ENCODE data around the gene LSAMP. TPM values are rescaled to one million over a fixed set of nuclear protein-coding genes. Genes with fewer than 3 reads are reported as not detected.

The LSAMP gene
- polyA plus RNA-seq, 3 donors = not detected

DNA sequence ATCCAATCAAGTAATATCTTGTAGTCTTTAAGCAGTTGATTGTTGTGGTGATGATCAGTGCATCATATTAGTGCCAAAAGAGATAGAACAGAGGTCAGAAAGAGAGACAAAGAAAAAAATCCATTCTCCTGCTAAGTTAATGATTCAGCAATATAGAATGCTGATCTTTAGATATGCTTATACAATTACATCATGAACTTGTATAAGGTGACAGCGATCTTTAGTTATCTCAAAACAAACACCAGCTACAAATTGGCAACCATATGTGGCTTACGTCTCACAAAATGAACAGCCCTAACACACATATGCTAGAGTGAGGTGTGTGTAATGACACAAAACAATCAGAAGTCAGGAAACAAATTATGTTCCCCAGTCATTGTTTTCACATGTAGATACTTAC lies 12.5 kb downstream of the LSAMP start:
- H3K9ac ChIP-seq (ENCODE audit: insufficient read depth, low read length, poor library complexity, severe bottlenecking) = no peak overlapping the region
- no peak overlapping the region for H3K4me3 Mint-ChIP-seq
- H3K9me3 Mint-ChIP-seq = peaks cover 0 to 3% (median 2%) of the 10 kb centered on the region in 7 donors
- intact Hi-C loops (cut with micrococcal nuclease) = no loop called here
- no peaks in the 10 kb centered on the region for H3K36me3 ChIP-seq (replicated peaks in 1 of 2; ENCODE audit: control insufficient read depth in 1 of 2, insufficient read depth in 2 of 2, low read length in 2 of 2)
- H3K36me3 Mint-ChIP-seq = no peaks in the 10 kb centered on the region
- no peaks in the 10 kb centered on the region for H3K4me1 ChIP-seq (ENCODE audit: control insufficient read depth in 1 of 2, insufficient read depth in 2 of 2, low read length in 2 of 2)
- no peaks in the 10 kb centered on the region for H3K79me2 ChIP-seq (ENCODE audit: insufficient read depth, low read length)
- no peak overlapping the region for H2AFZ ChIP-seq (ENCODE audit: insufficient read depth, low read depth, low read length, poor library complexity, severe bottlenecking)
- no peak overlapping the region for H3K4me2 ChIP-seq (replicated peaks; ENCODE audit: extremely low read depth, low read length, poor library complexity, severe bottlenecking)
- H3K27me3 Mint-ChIP-seq (ENCODE audit: low read depth in 3 of 3) = no peaks in the 10 kb centered on the region
- no CpG with 5 or more reads among the region's 2 CpGs for WGBS (ENCODE audit: insufficient coverage)
- H3K27me3 ChIP-seq (ENCODE audit: control insufficient read depth in 2 of 2, insufficient read depth in 2 of 2, low read length in 2 of 2) = no peaks in the 10 kb centered on the region
- no peaks in the 10 kb centered on the region for H3K4me1 Mint-ChIP-seq
- H3K4me3 ChIP-seq (replicated peaks in 1 of 3; ENCODE audit: low read depth in 2 of 3, low read length in 3 of 3) = no peak overlapping the region
- no peak overlapping the region for H3K27ac ChIP-seq (ENCODE audit: low read depth in 1 of 2, low read length in 2 of 2)
- no peak overlapping the region for H3K27ac Mint-ChIP-seq
- H3K9me3 ChIP-seq (replicated peaks in 1 of 2; ENCODE audit: control insufficient read depth in 1 of 2, insufficient read depth in 1 of 2, low read length in 2 of 2) = peaks cover 0 to 3% of the 10 kb centered on the region in 2 donors
- H4K20me1 ChIP-seq (ENCODE audit: insufficient read depth, low read length) = no peaks in the 10 kb centered on the region
- TF ChIP-seq, protein P1, sequence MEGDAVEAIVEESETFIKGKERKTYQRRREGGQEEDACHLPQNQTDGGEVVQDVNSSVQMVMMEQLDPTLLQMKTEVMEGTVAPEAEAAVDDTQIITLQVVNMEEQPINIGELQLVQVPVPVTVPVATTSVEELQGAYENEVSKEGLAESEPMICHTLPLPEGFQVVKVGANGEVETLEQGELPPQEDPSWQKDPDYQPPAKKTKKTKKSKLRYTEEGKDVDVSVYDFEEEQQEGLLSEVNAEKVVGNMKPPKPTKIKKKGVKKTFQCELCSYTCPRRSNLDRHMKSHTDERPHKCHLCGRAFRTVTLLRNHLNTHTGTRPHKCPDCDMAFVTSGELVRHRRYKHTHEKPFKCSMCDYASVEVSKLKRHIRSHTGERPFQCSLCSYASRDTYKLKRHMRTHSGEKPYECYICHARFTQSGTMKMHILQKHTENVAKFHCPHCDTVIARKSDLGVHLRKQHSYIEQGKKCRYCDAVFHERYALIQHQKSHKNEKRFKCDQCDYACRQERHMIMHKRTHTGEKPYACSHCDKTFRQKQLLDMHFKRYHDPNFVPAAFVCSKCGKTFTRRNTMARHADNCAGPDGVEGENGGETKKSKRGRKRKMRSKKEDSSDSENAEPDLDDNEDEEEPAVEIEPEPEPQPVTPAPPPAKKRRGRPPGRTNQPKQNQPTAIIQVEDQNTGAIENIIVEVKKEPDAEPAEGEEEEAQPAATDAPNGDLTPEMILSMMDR (IDR thresholded peaks at IDR 0.05) = no peak
- no peak for DNase-seq

- H3K4me1 Mint-ChIP-seq = no peaks in the 10 kb centered on the region
- H3K27me3 Mint-ChIP-seq (ENCODE audit: low read depth in 3 of 3) = no peaks in the 10 kb centered on the region
- H3K4me2 ChIP-seq (replicated peaks; ENCODE audit: extremely low read depth, low read length, poor library complexity, severe bottlenecking) = no peak overlapping the region
- no peaks in the 10 kb centered on the region for H3K4me1 ChIP-seq (ENCODE audit: control insufficient read depth in 1 of 2, insufficient read depth in 2 of 2, low read length in 2 of 2)
- no peaks in the 10 kb centered on the region for H3K36me3 Mint-ChIP-seq
- no peaks in the 10 kb centered on the region for H4K20me1 ChIP-seq (ENCODE audit: insufficient read depth, low read length)
- no peak overlapping the region for H2AFZ ChIP-seq (ENCODE audit: insufficient read depth, low read depth, low read length, poor library complexity, severe bottlenecking)
- no peaks in the 10 kb centered on the region for H3K79me2 ChIP-seq (ENCODE audit: insufficient read depth, low read length)
- intact Hi-C loops (cut with micrococcal nuclease) = no loop called here
- DNase-seq = no peak
- H3K27ac ChIP-seq (ENCODE audit: low read depth in 1 of 2, low read length in 2 of 2) = no peak overlapping the region
- no peaks in the 10 kb centered on the region for H3K27me3 ChIP-seq (ENCODE audit: control insufficient read depth in 2 of 2, insufficient read depth in 2 of 2, low read length in 2 of 2)
- H3K9me3 Mint-ChIP-seq = peaks cover 0 to 5% (median 0%) of the 10 kb centered on the region in 7 donors
- no peak overlapping the region for H3K9ac ChIP-seq (ENCODE audit: insufficient read depth, low read length, poor library complexity, severe bottlenecking)
- H3K4me3 Mint-ChIP-seq = no peak overlapping the region
- H3K4me3 ChIP-seq (replicated peaks in 1 of 3; ENCODE audit: low read depth in 2 of 3, low read length in 3 of 3) = no peak overlapping the region
- H3K27ac Mint-ChIP-seq = no peak overlapping the region
- no peaks in the 10 kb centered on the region for H3K36me3 ChIP-seq (replicated peaks in 1 of 2; ENCODE audit: control insufficient read depth in 1 of 2, insufficient read depth in 2 of 2, low read length in 2 of 2)
- H3K9me3 ChIP-seq (replicated peaks in 1 of 2; ENCODE audit: control insufficient read depth in 1 of 2, insufficient read depth in 1 of 2, low read length in 2 of 2) = peaks cover 0 to 4% of the 10 kb centered on the region in 2 donors
- 94% methylated on average over 3 of the region's 6 CpGs for WGBS (ENCODE audit: insufficient coverage)
- TF ChIP-seq, protein P1 (IDR thresholded peaks at IDR 0.05) = no peak
Observed at GRCh38 chr3:116429479-116430269, 15.6 kb downstream of the LSAMP start.
